GM19438 (cell line): Measurements from ENCODE around the gene ZC3H18.

Experiments
- ATAC-seq: cut with Tn5 transposase; IDR thresholded peaks from one replicate; pipeline ENCODE4 v1.9.1; 2021; ENCODE audit warnings: low read depth; ENCODE audit not compliant: unreplicated experiment

Gene ZC3H18

GRCh38 chr16:88569985-88570690 lies at the start of gene ZC3H18:
Gene ZC3H18 (plus strand): TSS chr16:88570403. CDS start chr16:88577124, 6,721 bp downstream.
- peak; percentile 67 for ATAC-seq

- no peak for ATAC-seq
Measured at GRCh38 chr16:88521674-88522073, 48.5 kb upstream of the ZC3H18 start.

DNA sequence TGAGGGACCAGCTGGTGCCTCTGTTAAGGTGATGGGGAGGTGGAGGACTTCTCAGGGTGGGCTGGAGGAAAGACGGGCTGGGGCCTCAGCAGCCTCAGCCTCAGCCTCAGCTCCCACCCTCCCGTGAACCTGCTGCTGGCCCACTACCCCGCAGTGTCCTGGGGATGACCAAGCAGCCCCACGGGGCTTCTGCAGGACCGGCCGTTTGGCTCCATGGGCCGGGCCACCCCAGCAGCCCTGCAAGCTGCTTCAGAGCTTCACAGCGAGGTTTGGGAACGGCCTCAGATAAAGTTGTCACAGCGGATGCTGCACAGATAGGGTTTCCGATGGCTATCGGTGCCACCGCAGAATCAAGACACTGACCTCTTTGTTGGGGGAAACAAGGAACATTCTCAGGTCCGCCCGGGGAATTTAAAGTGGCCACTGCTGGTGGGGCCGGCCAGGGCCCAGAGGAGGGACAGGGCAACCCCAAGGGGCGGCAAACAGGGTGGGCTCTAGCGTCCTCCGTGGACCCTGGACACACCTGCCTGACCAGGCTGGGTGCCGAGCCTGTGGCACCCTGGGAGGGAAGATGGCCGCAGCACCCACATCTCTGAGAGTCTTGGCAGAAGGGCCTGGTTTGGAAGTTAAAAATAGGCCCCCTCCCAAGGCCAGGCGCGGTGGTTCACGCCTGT lies 47.8 kb upstream of the ZC3H18 start:
- ATAC-seq = no peak

GRCh38 chr16:88523309-88524161 lies 46.7 kb upstream of the ZC3H18 start:
- no peak for ATAC-seq

- ATAC-seq = no peak
Measured at GRCh38 chr16:88524274-88524972, 45.8 kb upstream of the ZC3H18 start.

GRCh38 chr16:88524973-88525662 lies 45.1 kb upstream of the ZC3H18 start:
- ATAC-seq = no peak

- ATAC-seq = no peak
Measured at GRCh38 chr16:88525663-88525990, 44.6 kb upstream of the ZC3H18 start.

DNA sequence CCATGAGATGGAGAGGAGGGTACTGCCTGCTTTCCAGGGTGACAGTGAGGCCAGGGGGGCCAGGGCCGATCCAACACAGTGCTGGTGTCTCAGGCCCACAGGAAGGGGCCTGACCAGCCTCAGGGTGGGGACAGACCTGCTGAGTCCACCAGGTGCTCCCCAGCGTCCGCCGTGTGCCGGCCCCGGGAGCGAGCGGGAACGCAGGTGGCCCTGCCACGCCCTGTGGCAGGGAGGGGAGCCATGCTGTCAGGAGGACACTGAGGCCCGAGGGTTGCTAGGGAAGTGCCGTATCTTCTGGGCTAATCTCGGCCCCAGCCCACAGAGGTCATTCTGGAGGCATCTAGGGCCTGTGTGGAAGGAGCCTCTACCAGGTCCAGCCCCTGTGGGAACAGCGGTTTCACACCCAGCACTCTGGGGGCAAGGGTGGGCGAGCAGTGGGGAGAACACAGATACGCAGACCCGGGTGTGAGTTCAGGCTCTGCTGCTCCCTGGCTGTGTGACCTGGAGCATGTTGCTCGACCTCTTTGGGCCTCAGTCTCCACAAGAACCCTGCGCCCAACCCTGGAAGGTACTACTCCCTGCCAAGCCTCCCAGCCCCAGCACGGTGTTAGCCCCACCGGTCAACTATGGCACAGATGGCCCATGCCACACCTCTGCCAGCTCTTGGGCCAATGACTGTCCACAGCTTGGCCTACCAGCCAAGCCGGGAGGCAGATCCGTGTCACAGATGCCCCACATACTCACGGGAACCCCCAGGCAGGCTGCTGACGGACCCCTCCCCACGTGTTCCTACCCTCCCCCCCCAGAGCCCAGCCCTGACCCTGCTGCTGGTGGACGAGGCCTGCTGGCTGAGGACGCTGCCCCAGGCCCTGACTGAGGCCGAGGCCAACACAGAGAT lies 43.9 kb upstream of the ZC3H18 start:
- no peak for ATAC-seq

DNA sequence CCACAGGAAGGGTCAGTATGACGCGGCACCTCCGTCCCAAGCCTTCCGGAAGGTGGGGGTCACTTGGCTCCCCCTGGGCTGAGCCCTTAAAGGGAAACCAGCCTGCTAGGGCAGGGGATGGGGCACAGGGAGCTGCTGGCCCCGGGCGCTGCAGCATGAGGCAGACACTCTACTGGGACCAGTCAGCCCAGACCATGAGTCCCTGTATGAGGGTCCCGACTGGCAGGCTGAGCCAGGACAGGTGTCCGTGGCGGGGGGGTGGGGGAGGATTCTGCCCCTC lies 43.4 kb upstream of the ZC3H18 start:
- ATAC-seq = no peak

DNA sequence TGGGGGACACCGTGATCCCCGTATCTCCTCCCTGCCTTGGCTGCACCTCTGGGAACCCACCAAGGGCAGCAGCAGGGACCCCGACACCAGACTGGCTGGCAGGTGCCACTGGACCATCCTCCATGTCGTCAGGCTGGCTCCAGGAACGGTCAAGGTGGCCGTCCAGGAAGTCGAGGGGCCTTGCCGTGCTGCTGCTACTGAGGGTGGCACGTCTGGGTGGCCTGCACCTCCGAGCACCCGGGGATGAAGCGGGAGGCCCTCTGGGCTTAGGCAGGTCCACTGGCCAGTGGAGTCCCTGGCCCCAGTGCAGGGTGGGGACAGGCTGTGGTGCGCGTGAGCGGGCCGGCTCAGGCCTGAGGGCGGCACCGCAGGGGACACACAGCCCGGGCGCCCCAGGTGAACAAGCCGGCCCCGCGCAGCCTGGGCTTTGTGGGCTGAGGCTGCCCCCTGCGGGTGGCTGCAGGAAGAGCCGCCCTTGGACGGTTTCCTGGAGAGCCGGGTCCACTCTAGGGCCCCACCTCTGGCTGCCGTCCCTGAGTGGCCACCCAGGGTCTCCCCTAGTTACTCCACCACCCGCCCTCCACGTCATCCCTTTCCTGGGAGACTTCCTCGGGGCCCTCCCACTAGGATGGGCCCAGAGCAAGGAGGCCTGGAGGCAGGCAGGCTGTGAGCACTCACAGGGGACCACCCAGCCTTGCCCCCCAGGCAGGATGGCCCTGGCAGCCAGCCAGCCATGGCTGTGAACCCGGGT lies 42.8 kb upstream of the ZC3H18 start:
- no peak for ATAC-seq

- ATAC-seq = no peak
Measured at GRCh38 chr16:88527937-88528743, 42.1 kb upstream of the ZC3H18 start.

GRCh38 chr16:88528902-88529318 lies 41.3 kb upstream of the ZC3H18 start:
- ATAC-seq = no peak

DNA sequence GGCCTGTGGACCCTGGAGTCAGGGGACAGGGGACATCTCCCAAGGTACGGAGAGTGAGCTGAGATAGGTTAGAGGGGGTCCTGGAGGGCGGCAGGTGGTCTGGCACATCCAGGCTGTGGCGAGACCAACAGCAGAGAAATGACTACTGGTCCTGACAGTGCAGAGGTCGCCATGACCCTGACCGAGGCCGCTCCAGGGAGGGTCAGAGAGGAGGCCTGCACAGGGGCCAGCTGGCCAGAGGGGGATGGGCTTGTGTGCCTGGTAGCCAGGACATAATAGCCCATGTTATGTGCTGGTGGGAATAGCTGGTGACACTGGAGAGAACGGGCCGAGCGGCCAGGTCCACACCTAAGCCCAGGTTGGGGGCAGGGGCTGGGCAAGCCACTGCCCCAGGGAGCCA lies 40.6 kb upstream of the ZC3H18 start:
- ATAC-seq = no peak

DNA sequence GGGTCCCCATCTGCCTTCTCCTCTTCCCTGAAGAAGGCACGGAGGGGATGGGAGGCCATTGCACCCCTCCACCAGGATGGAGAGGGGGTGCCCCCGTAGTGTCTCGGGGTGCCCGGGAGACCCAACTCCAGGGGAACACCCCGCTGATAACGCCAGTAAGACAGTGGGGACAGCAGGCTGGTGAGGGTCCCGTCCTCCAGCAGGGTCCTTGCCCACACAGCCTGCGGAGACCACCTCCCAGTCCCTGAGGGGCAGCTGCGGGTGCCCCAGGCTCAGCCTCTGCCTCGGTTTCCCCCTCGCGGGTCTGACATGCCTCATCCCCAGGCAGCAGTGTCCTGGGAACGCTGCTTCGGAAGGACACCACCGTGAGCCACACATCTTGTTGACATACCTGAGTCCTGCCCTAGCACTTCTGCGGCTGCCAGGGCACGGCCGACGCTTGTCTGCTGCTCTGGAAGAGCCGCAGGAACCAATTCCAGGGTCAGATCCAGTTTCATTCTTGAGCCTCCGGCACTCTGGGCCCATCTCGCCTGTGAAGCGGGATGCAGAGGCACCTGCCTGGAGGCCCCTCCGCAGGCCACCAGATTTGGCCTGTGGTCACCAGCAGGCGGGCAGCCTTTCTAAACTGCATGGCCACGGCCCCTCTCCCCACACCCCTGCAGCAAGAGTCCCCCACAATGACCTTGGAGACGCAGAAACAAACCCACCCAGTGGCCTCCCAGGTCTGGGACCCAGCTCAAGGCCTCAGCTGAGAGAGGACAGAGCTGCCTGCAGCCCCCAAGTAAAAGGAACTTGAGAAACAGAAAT lies 39.9 kb upstream of the ZC3H18 start:
- no peak for ATAC-seq

GRCh38 chr16:88530858-88531203 lies 39.4 kb upstream of the ZC3H18 start:
- ATAC-seq = no peak

DNA sequence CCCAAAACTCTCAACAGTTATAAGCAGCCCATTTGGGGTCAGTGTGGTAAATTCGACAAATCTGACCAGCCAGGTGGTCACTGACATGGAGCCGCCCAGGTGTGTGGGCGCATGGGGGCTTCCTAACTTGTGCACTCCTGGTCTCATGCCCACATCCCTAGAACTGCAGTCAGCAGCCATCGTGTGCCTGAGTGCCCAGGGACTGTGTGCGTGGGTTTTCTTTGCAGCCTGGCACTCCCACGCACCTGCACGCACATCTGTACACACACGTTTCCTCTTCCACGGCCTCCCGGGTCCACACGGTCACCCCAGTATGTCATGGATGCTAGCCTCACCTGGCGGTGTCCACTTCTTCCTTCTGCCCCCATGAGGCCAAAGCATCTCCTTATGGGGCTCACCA lies 38.9 kb upstream of the ZC3H18 start:
- ATAC-seq = no peak

GRCh38 chr16:88531931-88532433 lies 38.2 kb upstream of the ZC3H18 start:
- no peak for ATAC-seq
